HL-60 (cell line): Measurements from ENCODE around the gene SMC6.

Experiments used
- DNase-seq, 2 experiments: peaks; one replicate each; pipeline ENCODE4 v3.0.0-alpha.2; 2010 to 2020; ENCODE audit warnings: low read depth in 1 of 2, low spot score in 1 of 2
- H3K27ac ChIP-seq: fragments of 250-450 bp; sonication (Bioruptor Pico); replicated peaks from 2 replicates; pipeline ENCODE4 v1.5.1; 2020; ENCODE audit warnings: mild to moderate bottlenecking, moderate library complexity
- H3K27me3 ChIP-seq: fragments of 250-450 bp; sonication (Bioruptor Pico); 2 replicates; pipeline ENCODE4 v1.5.1; 2021; ENCODE audit warnings: mild to moderate bottlenecking, moderate library complexity; ENCODE audit not compliant: insufficient read depth, poor library complexity, severe bottlenecking
- H3K4me3 ChIP-seq: replicated peaks from 2 replicates; pipeline ENCODE4 v1.5.1; 2011; ENCODE audit warnings: mild to moderate bottlenecking, control low read depth, low read length; ENCODE audit not compliant: insufficient read depth
- CTCF ChIP-seq: IDR thresholded peaks from one replicate; pipeline ENCODE4 v1.5.1; 2011; ENCODE audit warnings: low read length, control low read depth, inconsistent platforms; ENCODE audit not compliant: insufficient read depth
- GABPA ChIP-seq: IDR thresholded peaks from 2 replicates; pipeline ENCODE4 v1.6.1; 2012; ENCODE audit warnings: low read depth
- POLR2AphosphoS5 ChIP-seq: IDR thresholded peaks from 2 replicates; pipeline ENCODE4 v1.6.1; 2012; ENCODE audit warnings: low read depth
- REST ChIP-seq: IDR thresholded peaks from 2 replicates; pipeline ENCODE4 v1.6.1; 2012; ENCODE audit warnings: low read depth; ENCODE audit not compliant: insufficient replicate concordance
- SPI1 ChIP-seq: IDR thresholded peaks from 2 replicates; pipeline ENCODE4 v1.6.1; 2012; ENCODE audit warnings: low read depth, mild to moderate bottlenecking, borderline replicate concordance

SMC6 gene

GRCh38 chr2:17615147-17615546, 138.5 kb downstream of the SMC6 start:
- Histone ChIP-seq H3K27ac (no peak overlapping the region), H3K27me3 (no peaks in the 10 kb centered on the region), H3K4me3 (no peak overlapping the region)
- DNase-seq = no peak
- TF ChIP-seq SPI1 (no peak), POLR2AphosphoS5 (no peak), REST (no peak), CTCF (no peak), GABPA (no peak)

- Histone ChIP-seq H3K4me3 (no peak overlapping the region), H3K27ac (no peak overlapping the region), H3K27me3 (no peaks in the 10 kb centered on the region)
- DNase-seq = no peak
- TF ChIP-seq CTCF (no peak), GABPA (no peak), SPI1 (no peak), POLR2AphosphoS5 (no peak), REST (no peak)
These were observed 139.3 kb downstream of the SMC6 start for GRCh38 chr2:17614174-17614930.
